Neural crest cell (in vitro differentiated cells): ENCODE measurements around the gene FXYD7. TPM values are rescaled to one million over a fixed set of nuclear protein-coding genes. Genes with fewer than 3 reads are reported as not detected.

Experiments
- DNase-seq: peaks from one replicate; pipeline ENCODE4 v3.0.0; 2021; ENCODE audit warnings: low read depth, mixed read lengths, low spot score
- H3K27ac Mint-ChIP-seq: one replicate; pipeline ENCODE4 v1.8.0; 2021; ENCODE audit warnings: mild to moderate bottlenecking, mixed read lengths; ENCODE audit not compliant: unreplicated experiment
- H3K27me3 Mint-ChIP-seq: 2 replicates; pipeline ENCODE4 v1.8.0; 2021; ENCODE audit warnings: low read depth, mild to moderate bottlenecking, mixed read lengths
- H3K36me3 Mint-ChIP-seq: 2 replicates; pipeline ENCODE4 v1.8.0; 2021; ENCODE audit warnings: low read depth, mild to moderate bottlenecking, mixed read lengths
- H3K4me1 Mint-ChIP-seq: 2 replicates; pipeline ENCODE4 v1.8.0; 2021; ENCODE audit warnings: mixed read lengths
- H3K4me3 Mint-ChIP-seq: one replicate; pipeline ENCODE4 v1.8.0; 2021; ENCODE audit warnings: mild to moderate bottlenecking, mixed read lengths
- H3K9me3 Mint-ChIP-seq: 2 replicates; pipeline ENCODE4 v1.8.0; 2021; ENCODE audit warnings: mixed read lengths
- total RNA-seq: library from RNA; stranded (reverse); gene quantifications from 2 replicates; pipeline ENCODE4 v1.2.1, GENCODE V29; 2021
- TF ChIP-seq, protein P1 (sequence below): fragments of 200-600 bp; sonication (generic); conservative IDR thresholded peaks from 2 replicates; pipeline ENCODE4 v1.5.0; 2021; ENCODE audit warnings: antibody characterized with exemption, mild to moderate bottlenecking

The FXYD7 gene
- total RNA-seq, 1 donor from 2014 or later, result 1.4 TPM

DNA sequence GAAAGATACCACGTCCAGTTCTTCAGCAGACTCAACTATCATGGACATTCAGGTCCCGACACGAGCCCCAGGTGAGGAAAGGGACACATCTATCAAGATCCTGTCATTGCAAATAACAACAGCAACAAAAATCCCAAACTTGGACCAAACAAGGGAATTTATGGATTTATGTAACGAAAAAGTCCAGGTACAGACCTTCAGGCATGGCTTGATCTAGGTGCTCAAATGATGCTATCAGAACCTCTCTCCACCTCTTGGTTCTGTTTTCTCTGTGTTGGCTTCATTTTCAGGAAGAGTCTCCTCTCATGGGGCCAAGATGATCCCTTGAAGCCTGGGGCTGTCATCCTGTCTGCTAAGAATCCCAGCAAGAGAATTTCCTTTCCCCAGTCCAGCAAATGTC, 14.4 kb downstream of the FXYD7 start:
- peaks cover 4% of the 10 kb centered on the region for H3K9me3 Mint-ChIP-seq
- H3K4me1 Mint-ChIP-seq, result peaks cover 25% of the 10 kb centered on the region
- H3K4me3 Mint-ChIP-seq, result peak overlapping the region; percentile 58
- H3K27me3 Mint-ChIP-seq, result peaks cover 67% of the 10 kb centered on the region
- TF ChIP-seq, protein P1, sequence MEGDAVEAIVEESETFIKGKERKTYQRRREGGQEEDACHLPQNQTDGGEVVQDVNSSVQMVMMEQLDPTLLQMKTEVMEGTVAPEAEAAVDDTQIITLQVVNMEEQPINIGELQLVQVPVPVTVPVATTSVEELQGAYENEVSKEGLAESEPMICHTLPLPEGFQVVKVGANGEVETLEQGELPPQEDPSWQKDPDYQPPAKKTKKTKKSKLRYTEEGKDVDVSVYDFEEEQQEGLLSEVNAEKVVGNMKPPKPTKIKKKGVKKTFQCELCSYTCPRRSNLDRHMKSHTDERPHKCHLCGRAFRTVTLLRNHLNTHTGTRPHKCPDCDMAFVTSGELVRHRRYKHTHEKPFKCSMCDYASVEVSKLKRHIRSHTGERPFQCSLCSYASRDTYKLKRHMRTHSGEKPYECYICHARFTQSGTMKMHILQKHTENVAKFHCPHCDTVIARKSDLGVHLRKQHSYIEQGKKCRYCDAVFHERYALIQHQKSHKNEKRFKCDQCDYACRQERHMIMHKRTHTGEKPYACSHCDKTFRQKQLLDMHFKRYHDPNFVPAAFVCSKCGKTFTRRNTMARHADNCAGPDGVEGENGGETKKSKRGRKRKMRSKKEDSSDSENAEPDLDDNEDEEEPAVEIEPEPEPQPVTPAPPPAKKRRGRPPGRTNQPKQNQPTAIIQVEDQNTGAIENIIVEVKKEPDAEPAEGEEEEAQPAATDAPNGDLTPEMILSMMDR, result no peak
- H3K27ac Mint-ChIP-seq, result no peak overlapping the region
- no peak for DNase-seq
- peaks cover 5% of the 10 kb centered on the region for H3K36me3 Mint-ChIP-seq

DNA sequence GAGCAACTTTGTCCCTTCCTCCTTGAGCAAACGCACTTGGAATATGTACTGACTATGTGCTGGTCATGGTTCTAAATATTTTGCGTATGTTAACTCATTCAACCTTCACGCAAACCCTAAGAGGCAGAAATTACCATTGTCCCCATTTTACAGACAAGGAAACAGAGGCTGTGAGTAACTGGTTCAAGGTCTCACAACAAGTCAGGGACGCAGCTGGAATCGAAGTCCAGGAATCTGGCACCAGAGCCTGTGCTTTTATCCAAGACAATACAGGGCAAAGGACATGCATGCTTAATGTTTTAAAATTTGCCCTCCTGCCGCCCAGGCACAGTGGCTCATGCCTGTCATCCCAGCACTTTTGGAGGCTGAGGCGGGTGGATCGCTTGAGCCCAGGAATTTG, 16.6 kb downstream of the FXYD7 start:
- peaks cover 7% of the 10 kb centered on the region for H3K9me3 Mint-ChIP-seq
- H3K4me1 Mint-ChIP-seq, result peaks cover 11% of the 10 kb centered on the region
- H3K36me3 Mint-ChIP-seq, result peaks cover 13% of the 10 kb centered on the region
- no peak for DNase-seq
- peaks cover 46% of the 10 kb centered on the region for H3K27me3 Mint-ChIP-seq
- H3K4me3 Mint-ChIP-seq, result no peak overlapping the region
- TF ChIP-seq, protein P1, result no peak
- no peak overlapping the region for H3K27ac Mint-ChIP-seq

DNA sequence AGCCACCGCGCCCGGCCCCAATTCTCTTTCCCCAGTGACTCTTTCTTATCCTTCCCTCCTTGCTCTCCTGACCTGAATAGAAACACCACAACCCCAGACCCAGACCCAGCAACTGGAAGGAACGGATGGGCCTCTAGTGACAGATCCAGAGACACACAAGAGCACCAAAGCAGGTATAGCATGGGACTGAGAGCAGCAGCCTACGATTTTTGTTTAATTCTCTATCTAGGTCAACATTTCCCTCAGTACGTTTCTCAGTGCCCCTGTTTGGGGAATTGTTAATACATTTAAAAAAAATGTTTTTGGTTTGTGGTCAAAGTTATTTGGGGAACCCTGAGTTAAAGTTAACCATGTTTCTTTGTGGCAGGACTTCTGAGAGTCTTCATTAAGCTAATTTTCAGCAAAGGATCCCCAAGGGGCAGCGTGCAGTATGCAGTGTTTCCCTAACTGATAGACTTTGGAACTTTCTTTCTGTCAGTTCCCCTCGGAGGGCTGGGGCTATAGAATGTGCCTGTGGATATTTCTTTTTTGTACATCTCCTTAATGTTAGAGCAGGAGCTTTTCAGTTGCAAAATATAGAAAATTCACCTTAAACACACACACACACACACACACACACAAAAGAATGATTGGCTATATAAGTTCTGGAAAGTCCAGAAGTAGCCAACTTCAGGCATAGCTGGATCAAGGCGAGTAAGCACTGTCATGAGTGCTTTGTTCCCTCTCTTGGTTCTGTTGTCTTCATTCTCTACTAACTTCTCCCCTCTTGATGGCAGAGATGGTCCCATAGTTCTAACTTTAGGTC, 17.8 kb downstream of the FXYD7 start:
- no peak for DNase-seq
- no peak overlapping the region for H3K4me3 Mint-ChIP-seq
- peaks cover 4% of the 10 kb centered on the region for H3K4me1 Mint-ChIP-seq
- H3K27me3 Mint-ChIP-seq, result peaks cover 34% of the 10 kb centered on the region
- H3K9me3 Mint-ChIP-seq, result peaks cover 10% of the 10 kb centered on the region
- TF ChIP-seq, protein P1, result no peak
- peaks cover 18% of the 10 kb centered on the region for H3K36me3 Mint-ChIP-seq
- no peak overlapping the region for H3K27ac Mint-ChIP-seq

DNA sequence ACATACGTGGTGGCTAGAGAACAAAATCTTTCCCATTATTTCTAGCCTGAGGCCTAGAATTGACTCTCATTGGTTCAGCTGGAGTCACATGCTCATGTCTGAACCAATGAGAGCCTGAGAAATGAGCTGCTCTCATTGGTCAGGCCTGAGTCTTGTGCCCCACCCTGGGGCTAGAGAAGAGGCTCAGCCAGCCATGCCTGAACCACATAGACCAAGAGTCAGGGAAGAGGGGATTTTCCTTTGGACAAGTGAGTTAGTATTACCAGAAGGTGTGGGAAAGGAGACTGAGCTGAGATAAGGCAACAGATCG, 18.3 kb downstream of the FXYD7 start:
- Mint-ChIP-seq H3K36me3 (peaks cover 22% of the 10 kb centered on the region), H3K4me3 (no peak overlapping the region), H3K27ac (no peak overlapping the region), H3K4me1 (peaks cover 4% of the 10 kb centered on the region), H3K27me3 (peaks cover 28% of the 10 kb centered on the region), H3K9me3 (peaks cover 10% of the 10 kb centered on the region)
- DNase-seq, result no peak
- TF ChIP-seq, protein P1, result no peak

DNA sequence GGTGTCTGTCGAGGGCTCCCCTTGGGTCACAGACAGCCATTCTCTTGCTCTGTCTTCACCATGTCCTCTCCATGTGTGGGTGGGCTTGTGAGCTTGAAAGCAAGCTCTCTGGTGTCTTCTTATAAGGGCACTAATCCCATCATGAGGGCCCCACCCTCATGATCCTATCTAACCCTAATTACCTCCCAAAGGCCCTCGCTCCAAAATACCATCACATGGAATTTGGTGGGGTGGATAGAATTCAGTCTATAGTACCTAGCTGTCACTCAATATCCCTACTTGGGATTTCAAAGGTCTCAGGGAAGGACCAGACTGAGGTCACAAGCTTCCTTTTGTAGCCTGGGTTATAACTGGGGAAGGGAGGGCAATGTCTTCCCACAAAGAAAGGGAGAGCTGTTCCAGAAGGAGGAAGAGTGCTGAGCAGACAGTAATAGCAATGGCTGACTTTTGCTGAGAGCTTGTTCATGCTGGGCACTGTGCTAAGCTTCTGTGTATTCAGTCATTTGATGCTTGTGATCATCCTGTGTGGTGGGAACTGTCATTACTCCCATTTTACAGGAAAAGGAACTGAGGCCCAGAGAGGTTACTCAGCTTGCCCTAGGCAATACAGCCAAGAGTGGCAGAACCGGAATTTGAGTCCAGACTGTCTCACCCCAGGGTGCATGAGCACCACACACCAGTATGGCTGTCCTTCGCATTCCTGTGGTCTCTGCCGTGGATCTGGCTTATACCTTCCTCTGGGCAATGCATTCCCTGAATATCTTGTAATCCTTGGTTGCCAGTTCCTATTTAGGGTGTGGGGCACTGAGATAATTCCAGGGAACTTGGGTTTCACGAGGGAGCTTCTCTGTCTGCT, 19.6 kb downstream of the FXYD7 start:
- Mint-ChIP-seq H3K4me3 (no peak overlapping the region), H3K4me1 (peaks cover 4% of the 10 kb centered on the region), H3K27me3 (peaks cover 15% of the 10 kb centered on the region), H3K36me3 (peaks cover 25% of the 10 kb centered on the region), H3K27ac (no peak overlapping the region), H3K9me3 (peaks cover 10% of the 10 kb centered on the region)
- no peak for DNase-seq
- TF ChIP-seq, protein P1, result no peak
